ENCODE measurements around the gene NGLY1. TPM values are rescaled to one million over a fixed set of nuclear protein-coding genes. Genes with fewer than 3 reads are reported as not detected.

Gene NGLY1
- total RNA-seq, 2 experiments from 2014 or later = 46.0 to 46.2 TPM

DNA sequence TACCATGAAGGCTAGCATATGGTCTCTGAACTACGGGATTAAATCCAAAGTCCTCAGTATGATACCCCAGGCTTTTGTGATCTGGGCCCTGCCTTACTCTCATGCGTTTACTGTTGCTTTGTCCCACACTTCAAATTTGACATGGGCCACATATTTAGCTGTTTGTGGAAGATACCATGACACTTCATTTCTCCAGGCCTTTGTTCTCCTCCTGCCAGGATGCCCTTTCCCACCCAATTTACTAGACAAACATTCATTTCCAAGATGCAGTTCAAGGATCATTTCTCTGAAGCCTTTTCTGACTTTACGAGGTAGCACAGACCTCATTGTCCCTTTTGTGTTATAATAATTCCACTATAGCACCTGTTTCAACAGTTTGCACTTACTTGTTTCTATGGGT is 4.4 kb upstream of the NGLY1 start:
- Histone ChIP-seq H3K9me3 (ENCODE audit: control insufficient read depth in 1 of 2, insufficient read depth in 1 of 2, low read length in 2 of 2) (no peaks in the 10 kb centered on the region), H3K27ac (ENCODE audit: low read depth in 1 of 2, low read length in 2 of 2) (no peak overlapping the region), H3K4me1 (ENCODE audit: insufficient read depth, low read length) (peaks cover 22% of the 10 kb centered on the region), H3K36me3 (ENCODE audit: insufficient read depth, low read length) (peaks cover 3% of the 10 kb centered on the region), H3K27me3 (ENCODE audit: control insufficient read depth in 1 of 2, insufficient read depth in 2 of 2, low read length in 2 of 2) (no peaks in the 10 kb centered on the region), H3K4me3 (ENCODE audit: low read length) (no peak overlapping the region)
- CTCF ChIA-PET = no interaction called here
- ATAC-seq (ENCODE audit: poor library complexity) = no peak
- POLR2A ChIA-PET = no interaction called here
- Mint-ChIP-seq H3K9me3 (no peaks in the 10 kb centered on the region), H3K27ac (peak overlapping the region; percentile 8), H3K4me3 (peak overlapping the region; percentile 39), H3K27me3 (no peaks in the 10 kb centered on the region), H3K36me3 (ENCODE audit: low read depth) (peaks cover 14% of the 10 kb centered on the region), H3K4me1 (ENCODE audit: low read depth) (peaks cover 70% of the 10 kb centered on the region)
- intact Hi-C loops (cut with DNase I, micrococcal nuclease) = loop anchor here in 1 of 2 experiments (5.0 to 10.0 kb wide), 3 partner anchors 1585 to 1983 kb away; partner anchors contain the start of genes NKIRAS1, RPL15 and UBE2E1
- no peak for DNase-seq
- TF ChIP-seq, protein P1, sequence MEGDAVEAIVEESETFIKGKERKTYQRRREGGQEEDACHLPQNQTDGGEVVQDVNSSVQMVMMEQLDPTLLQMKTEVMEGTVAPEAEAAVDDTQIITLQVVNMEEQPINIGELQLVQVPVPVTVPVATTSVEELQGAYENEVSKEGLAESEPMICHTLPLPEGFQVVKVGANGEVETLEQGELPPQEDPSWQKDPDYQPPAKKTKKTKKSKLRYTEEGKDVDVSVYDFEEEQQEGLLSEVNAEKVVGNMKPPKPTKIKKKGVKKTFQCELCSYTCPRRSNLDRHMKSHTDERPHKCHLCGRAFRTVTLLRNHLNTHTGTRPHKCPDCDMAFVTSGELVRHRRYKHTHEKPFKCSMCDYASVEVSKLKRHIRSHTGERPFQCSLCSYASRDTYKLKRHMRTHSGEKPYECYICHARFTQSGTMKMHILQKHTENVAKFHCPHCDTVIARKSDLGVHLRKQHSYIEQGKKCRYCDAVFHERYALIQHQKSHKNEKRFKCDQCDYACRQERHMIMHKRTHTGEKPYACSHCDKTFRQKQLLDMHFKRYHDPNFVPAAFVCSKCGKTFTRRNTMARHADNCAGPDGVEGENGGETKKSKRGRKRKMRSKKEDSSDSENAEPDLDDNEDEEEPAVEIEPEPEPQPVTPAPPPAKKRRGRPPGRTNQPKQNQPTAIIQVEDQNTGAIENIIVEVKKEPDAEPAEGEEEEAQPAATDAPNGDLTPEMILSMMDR (IDR thresholded peaks at IDR 0.05) = no peak

DNA sequence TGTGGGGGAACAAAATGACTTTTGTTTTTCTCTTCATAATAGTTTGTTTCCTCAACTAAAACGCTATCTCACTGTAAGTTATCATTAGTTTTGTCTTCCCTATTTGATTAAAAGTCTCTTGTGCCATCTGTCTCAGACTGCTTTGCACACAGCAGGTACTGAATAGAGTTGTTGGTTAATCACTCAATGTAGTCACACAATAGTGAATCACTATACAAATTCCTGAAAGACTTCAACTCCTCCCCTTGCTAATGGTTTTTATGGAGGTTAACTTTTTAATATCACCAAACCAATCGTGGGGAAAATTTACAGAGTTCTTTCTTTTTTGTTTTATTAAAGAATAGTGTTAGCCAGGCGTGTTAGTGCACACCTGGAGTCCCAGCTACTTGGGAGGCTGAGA is 2.6 kb upstream of the NGLY1 start:
- Mint-ChIP-seq H3K4me1 (ENCODE audit: low read depth) (peaks cover 70% of the 10 kb centered on the region), H3K36me3 (ENCODE audit: low read depth) (peaks cover 21% of the 10 kb centered on the region), H3K27ac (no peak overlapping the region), H3K9me3 (no peaks in the 10 kb centered on the region), H3K4me3 (no peak overlapping the region), H3K27me3 (no peaks in the 10 kb centered on the region)
- H3K4me1 ChIP-seq (ENCODE audit: insufficient read depth, low read length) = peaks cover 27% of the 10 kb centered on the region
- TF ChIP-seq, protein P1 (IDR thresholded peaks at IDR 0.05) = no peak
- no peak for ATAC-seq (ENCODE audit: poor library complexity)
- ChIA-PET CTCF (interaction anchor here (1.4 kb wide), 1 partner anchor 45 kb away, joined by 3 read pairs; no protein-coding TSS in a partner anchor), POLR2A (no interaction called here)
- no peaks in the 10 kb centered on the region for H3K27me3 ChIP-seq (ENCODE audit: control insufficient read depth in 1 of 2, insufficient read depth in 2 of 2, low read length in 2 of 2)
- H3K27ac ChIP-seq (ENCODE audit: low read depth in 1 of 2, low read length in 2 of 2) = no peak overlapping the region
- H3K4me3 ChIP-seq (ENCODE audit: low read length) = no peak overlapping the region
- no peak for DNase-seq
- H3K36me3 ChIP-seq (ENCODE audit: insufficient read depth, low read length) = no peaks in the 10 kb centered on the region
- intact Hi-C loops (cut with DNase I, micrococcal nuclease) = loop anchor here in 1 of 2 experiments (2.0 to 10.0 kb wide), 4 partner anchors 121 to 1981 kb away; partner anchors contain the start of genes NKIRAS1, RPL15, TOP2B and UBE2E1
- no peaks in the 10 kb centered on the region for H3K9me3 ChIP-seq (ENCODE audit: control insufficient read depth in 1 of 2, insufficient read depth in 1 of 2, low read length in 2 of 2)

GRCh38 chr3:25784971-25785370 is 1.7 kb upstream of the NGLY1 start:
- H3K4me1 Mint-ChIP-seq (ENCODE audit: low read depth) = peaks cover 70% of the 10 kb centered on the region
- H3K27me3 Mint-ChIP-seq = no peaks in the 10 kb centered on the region
- CTCF ChIA-PET = no interaction called here
- no peaks in the 10 kb centered on the region for H3K9me3 ChIP-seq (ENCODE audit: control insufficient read depth in 1 of 2, insufficient read depth in 1 of 2, low read length in 2 of 2)
- TF ChIP-seq, protein P1 (IDR thresholded peaks at IDR 0.05) = no peak
- H3K27me3 ChIP-seq (ENCODE audit: control insufficient read depth in 1 of 2, insufficient read depth in 2 of 2, low read length in 2 of 2) = no peaks in the 10 kb centered on the region
- ATAC-seq (ENCODE audit: poor library complexity) (no peak), DNase-seq (no peak)
- peaks cover 22% of the 10 kb centered on the region for H3K36me3 Mint-ChIP-seq (ENCODE audit: low read depth)
- POLR2A ChIA-PET = interaction anchor here (0.7 kb wide), 1 partner anchor 14 kb away, joined by 5 read pairs; no protein-coding TSS in a partner anchor
- H3K27ac ChIP-seq (ENCODE audit: low read depth in 1 of 2, low read length in 2 of 2) = no peak overlapping the region
- peak overlapping the region; percentile 93 for H3K4me3 Mint-ChIP-seq
- H3K4me3 ChIP-seq (ENCODE audit: low read length) = no peak overlapping the region
- no peaks in the 10 kb centered on the region for H3K9me3 Mint-ChIP-seq
- H3K27ac Mint-ChIP-seq = peak overlapping the region; percentile 89
- peaks cover 26% of the 10 kb centered on the region for H3K4me1 ChIP-seq (ENCODE audit: insufficient read depth, low read length)
- H3K36me3 ChIP-seq (ENCODE audit: insufficient read depth, low read length) = no peaks in the 10 kb centered on the region
- intact Hi-C loops (cut with DNase I, micrococcal nuclease) = loop anchor here in 1 of 2 experiments (2.0 to 10.0 kb wide), 4 partner anchors 120 to 1980 kb away; partner anchors contain the start of genes NKIRAS1, RPL15, TOP2B and UBE2E1

All from CD4-positive, alpha-beta T cell (primary cell).